ENCODE measurements around the gene PLCB3. TPM values are rescaled to one million over a fixed set of nuclear protein-coding genes. Genes with fewer than 3 reads are reported as not detected.
"Not testable (repeated sequence)": the region's sequence is repeated elsewhere in the genome, so short reads cannot be mapped to it uniquely, and the experiment has no call there.

PLCB3 gene
- total RNA-seq, 2 donors from 2014 or later = 10.4 to 13.7 TPM

DNA sequence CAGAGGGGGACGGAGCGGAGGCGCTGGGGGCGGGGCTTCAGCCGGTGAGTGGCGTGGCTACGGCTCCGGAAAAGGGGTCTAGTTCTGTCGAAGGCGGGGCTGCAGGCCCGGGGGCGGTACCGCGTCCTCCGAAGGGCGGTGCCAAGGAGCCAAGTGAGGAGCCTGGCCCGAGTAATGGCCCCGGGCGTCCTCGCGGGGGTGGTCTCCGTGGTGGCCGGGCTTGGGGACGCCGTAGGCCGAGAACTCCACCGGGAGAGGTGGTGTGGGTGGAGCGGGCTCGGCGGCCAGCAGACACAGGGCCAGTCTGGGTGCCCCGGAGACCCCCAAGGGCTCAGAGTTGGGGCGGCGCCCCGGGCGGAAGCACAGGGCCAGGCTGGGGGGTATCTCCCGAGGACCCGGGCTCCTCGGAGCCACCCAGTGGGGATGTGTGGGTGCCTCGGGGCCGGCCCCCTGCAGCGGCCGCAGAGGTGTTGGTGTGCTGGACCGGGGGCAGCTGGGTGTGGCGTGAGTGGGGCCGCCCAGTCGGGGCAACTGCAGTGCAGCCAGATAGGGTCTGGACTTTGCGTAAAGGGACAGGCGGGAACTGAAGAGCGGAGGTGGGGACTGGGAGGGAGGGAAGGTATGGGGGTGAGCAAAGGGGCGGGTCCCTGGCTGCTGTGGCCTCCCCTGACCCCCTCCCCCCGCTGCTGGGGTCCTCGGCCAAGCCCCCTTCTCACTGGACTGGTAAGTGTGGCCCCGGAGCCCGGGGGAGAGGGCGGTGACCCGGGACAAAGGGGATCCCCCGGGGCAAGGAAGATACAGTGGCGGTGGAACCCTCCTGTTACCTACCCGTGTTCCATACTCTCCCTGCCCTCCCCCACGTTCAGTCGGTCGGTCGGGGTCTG is 9.6 kb upstream of the PLCB3 start:
- DNase-seq (ENCODE audit: low spot score in 2 of 2) (peak in 1 of 2 donors; percentile 40), ATAC-seq (peak; percentile 2 to 10)
- Mint-ChIP-seq H3K9me3 (no peaks in the 10 kb centered on the region), H3K27ac (peak overlapping the region; percentile 96 to 97), H3K36me3 (peaks cover 11 to 16% of the 10 kb centered on the region in 2 donors)

GRCh38 chr11:64243236-64243854 is 8.0 kb upstream of the PLCB3 start:
- no peaks in the 10 kb centered on the region for H3K9me3 Mint-ChIP-seq
- peak overlapping the region; percentile 32 to 60 for H3K27ac Mint-ChIP-seq
- DNase-seq (ENCODE audit: low spot score in 2 of 2) (no peak), ATAC-seq (no peak)
- H3K36me3 Mint-ChIP-seq = peaks cover 11 to 16% of the 10 kb centered on the region in 2 donors

GRCh38 chr11:64244107-64244506 is 7.2 kb upstream of the PLCB3 start:
- ATAC-seq (no peak), DNase-seq (ENCODE audit: low spot score in 2 of 2) (no peak)
- Mint-ChIP-seq H3K27ac (peak overlapping the region; percentile 29 to 32), H3K9me3 (no peaks in the 10 kb centered on the region), H3K36me3 (peaks cover 11 to 16% of the 10 kb centered on the region in 2 donors)

- Mint-ChIP-seq H3K27ac (peak overlapping the region in 1 of 2 donors; percentile 93), H3K36me3 (peaks cover 11 to 16% of the 10 kb centered on the region in 2 donors), H3K9me3 (no peaks in the 10 kb centered on the region)
- ATAC-seq (no peak), DNase-seq (ENCODE audit: low spot score in 2 of 2) (no peak)
These were observed 6.4 kb upstream of the PLCB3 start for GRCh38 chr11:64244966-64245365.

GRCh38 chr11:64245401-64245796 is 5.9 kb upstream of the PLCB3 start:
- peaks cover 7 to 16% of the 10 kb centered on the region in 2 donors for H3K36me3 Mint-ChIP-seq
- ATAC-seq (no peak), DNase-seq (ENCODE audit: low spot score in 2 of 2) (no peak)
- no peaks in the 10 kb centered on the region for H3K9me3 Mint-ChIP-seq
- H3K27ac Mint-ChIP-seq = peak overlapping the region; percentile 91 to 93

- DNase-seq (ENCODE audit: low spot score in 2 of 2) (peak; percentile 72 to 87), ATAC-seq (peak in 1 of 2 donors; percentile 55)
- Mint-ChIP-seq H3K36me3 (peaks cover 6 to 16% of the 10 kb centered on the region in 2 donors), H3K27ac (peak overlapping the region; percentile 91 to 93), H3K9me3 (no peaks in the 10 kb centered on the region)
These were observed 5.3 kb upstream of the PLCB3 start for GRCh38 chr11:64245797-64246620.

DNA sequence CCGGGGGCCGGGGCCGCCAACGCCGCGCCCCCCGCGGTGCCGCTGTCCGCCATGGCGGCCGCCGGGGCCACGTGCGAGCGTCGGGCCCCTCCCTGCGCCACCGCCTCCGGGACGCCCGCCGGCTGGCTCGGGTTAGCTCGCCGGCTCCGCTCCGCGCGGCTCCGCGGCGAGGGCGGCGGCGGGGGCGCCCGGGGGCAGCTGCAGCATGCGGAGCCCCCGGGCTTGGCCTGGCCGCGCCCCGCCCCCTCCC is 4.8 kb upstream of the PLCB3 start:
- peak; percentile 3 to 29 for ATAC-seq
- Mint-ChIP-seq H3K36me3 (peaks cover 6 to 16% of the 10 kb centered on the region in 2 donors), H3K27ac (peak overlapping the region in 1 of 2 donors; percentile 93)
- not testable (repeated sequence) for H3K9me3 Mint-ChIP-seq; DNase-seq (ENCODE audit: low spot score in 2 of 2)

- ATAC-seq (peak; percentile 39 to 73), DNase-seq (ENCODE audit: low spot score in 2 of 2) (peak; percentile 74 to 82)
- no peaks in the 10 kb centered on the region for H3K9me3 Mint-ChIP-seq
- H3K27ac Mint-ChIP-seq = peak within 1 kb of the TSS; percentile 91 to 93
- H3K36me3 Mint-ChIP-seq = peaks cover 6 to 16% of the 10 kb centered on the region in 2 donors
These were observed 4.2 kb upstream of the PLCB3 start, which contains the start of gene PPP1R14B for GRCh38 chr11:64246871-64247728. TSS of gene PPP1R14B (minus strand) at chr11:64246943. CDS start at chr11:64246673, 270 bp downstream.

DNA sequence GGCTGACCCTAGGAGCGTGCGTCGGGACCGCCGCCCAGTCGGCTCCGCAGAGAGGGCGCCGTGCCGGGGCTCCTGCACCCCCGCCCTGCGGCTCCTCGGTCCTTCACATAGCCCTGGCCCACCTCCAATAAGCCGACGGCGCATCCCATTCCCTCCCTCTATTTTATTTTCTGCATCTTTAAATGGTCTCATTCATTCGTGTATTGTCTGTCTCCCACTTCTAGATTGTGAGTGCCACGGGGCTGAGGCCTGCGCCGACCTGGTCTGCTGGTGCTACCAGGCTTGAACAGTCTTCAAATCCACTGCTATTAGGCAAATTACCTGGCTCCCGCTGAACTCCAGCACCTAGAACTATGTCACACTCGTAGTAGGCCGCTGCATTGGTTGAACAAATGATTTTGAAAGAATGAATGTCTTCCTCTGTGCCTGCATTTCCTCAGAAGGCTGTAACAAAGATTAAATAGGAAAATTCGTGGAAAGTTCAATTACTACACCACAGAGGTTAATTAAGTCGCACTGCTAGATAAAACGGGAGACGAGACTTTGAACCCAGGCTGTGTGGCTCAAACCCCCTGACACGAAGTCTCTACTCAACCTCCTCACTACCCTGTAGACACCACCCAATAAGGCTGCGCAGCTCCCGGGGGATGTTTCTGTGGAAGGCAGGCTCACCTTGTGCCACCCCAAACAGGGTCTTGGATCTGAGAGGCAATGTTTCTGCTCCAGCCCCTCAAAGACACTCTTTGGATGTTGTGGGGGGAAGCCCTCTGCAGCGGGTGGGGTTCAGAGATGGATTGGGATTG is 3.4 kb upstream of the PLCB3 start:
- H3K9me3 Mint-ChIP-seq = no peaks in the 10 kb centered on the region
- peaks cover 6 to 16% of the 10 kb centered on the region in 2 donors for H3K36me3 Mint-ChIP-seq
- DNase-seq (ENCODE audit: low spot score in 2 of 2) (no peak), ATAC-seq (no peak)
- H3K27ac Mint-ChIP-seq = peak overlapping the region in 1 of 2 donors; percentile 65

- no peak for ATAC-seq
- Mint-ChIP-seq H3K36me3 (peaks cover 6 to 9% of the 10 kb centered on the region in 2 donors), H3K27ac (no peak overlapping the region), H3K9me3 (no peaks in the 10 kb centered on the region)
- no peak for DNase-seq (ENCODE audit: low spot score in 2 of 2)
These were observed 2.8 kb upstream of the PLCB3 start for GRCh38 chr11:64248578-64248977.

DNA sequence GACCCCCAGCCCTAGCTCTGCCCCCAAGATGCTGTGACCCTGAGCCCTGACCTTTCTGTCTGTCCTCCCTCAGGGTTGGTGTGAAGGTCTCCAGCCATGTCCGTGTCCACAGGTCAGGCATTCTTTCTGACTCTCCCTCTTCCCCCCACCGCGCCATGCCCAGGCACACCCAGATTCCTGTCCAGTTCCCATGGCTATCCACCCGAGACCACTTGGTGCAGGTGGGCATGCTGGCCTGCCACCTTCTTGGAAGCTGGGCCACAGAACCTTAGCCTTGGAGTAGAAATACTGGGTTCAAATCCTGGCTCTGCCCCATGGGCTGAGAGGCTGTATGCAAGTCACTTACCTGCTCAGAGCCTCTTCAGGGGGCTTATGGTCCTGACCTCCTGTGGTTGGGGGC is 2.3 kb upstream of the PLCB3 start:
- no peak for ATAC-seq
- Mint-ChIP-seq H3K27ac (no peak overlapping the region), H3K36me3 (peaks cover 6% of the 10 kb centered on the region in 2 donors), H3K9me3 (no peaks in the 10 kb centered on the region)
- no peak for DNase-seq (ENCODE audit: low spot score in 2 of 2)

GRCh38 chr11:64249563-64250414 is 1.5 kb upstream of the PLCB3 start:
- no peak for DNase-seq (ENCODE audit: low spot score in 2 of 2)
- no peak for ATAC-seq
- Mint-ChIP-seq H3K27ac (no peak overlapping the region), H3K36me3 (peaks cover 6% of the 10 kb centered on the region in 2 donors), H3K9me3 (no peaks in the 10 kb centered on the region)

DNA sequence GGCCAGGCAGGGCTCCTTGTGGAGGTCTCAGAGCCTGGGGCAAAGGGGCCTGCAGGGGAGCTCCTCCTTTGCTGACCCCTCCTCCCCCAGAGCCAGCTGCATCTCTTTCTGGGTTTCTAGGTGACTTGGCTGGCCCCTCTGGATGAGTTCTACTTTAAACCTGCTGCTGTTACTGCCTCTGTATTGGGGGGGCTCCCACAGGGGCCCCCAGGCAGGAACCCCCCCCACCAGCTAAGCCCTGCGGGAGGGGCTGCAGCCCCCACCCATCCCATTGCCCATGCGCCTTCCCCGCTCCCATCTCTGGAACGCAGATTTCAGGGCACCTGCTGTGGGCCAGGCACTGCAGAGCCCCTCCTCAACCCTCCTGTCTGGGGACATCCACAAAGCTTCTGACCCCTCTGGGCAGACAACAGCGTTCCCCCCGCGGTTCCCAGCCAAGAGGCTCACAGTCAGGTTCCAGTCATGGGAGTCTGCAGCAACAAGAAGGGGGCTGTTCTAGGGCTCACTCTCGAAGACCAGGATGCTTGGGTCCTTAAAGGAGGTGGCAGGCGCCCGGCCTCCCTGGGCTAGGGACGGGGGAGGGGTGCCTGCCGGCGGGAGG is 815 bp upstream of the PLCB3 start:
- DNase-seq (ENCODE audit: low spot score in 2 of 2) = no peak
- Mint-ChIP-seq H3K36me3 (peaks cover 6% of the 10 kb centered on the region in 2 donors), H3K9me3 (no peaks in the 10 kb centered on the region), H3K27ac (no peak overlapping the region)
- no peak for ATAC-seq

- H3K9me3 Mint-ChIP-seq = no peaks in the 10 kb centered on the region
- H3K36me3 Mint-ChIP-seq = no peaks in the 10 kb centered on the region
- no peak for DNase-seq (ENCODE audit: low spot score in 2 of 2)
- peak overlapping the region in 1 of 2 donors; percentile 55 for H3K27ac Mint-ChIP-seq
- no peak for ATAC-seq
These were observed 348 bp downstream of the PLCB3 start for GRCh38 chr11:64251753-64252002.
